Effector memory CD8-positive, alpha-beta T cell (primary cell): ENCODE results near the gene TAOK3.
A peak's percentile ranks its signal among the peaks of the same experiment; 100 is the strongest.

Experiments
- ATAC-seq: fragments of 150-1000 bp; cut with Tn5 transposase; replicated peaks from 2 replicates; pipeline ENCODE4 v1.10.0; 2021; ENCODE audit warnings: mild to moderate bottlenecking, moderate library complexity
- DNase-seq, 3 experiments: peaks; one replicate each; pipeline ENCODE4 v3.0.0; 2021
- H3K27ac Mint-ChIP-seq, 2 donors: one replicate each; pipeline ENCODE4 v1.8.0; 2022; ENCODE audit warnings: mild to moderate bottlenecking in 2 of 2, mixed read lengths in 2 of 2, moderate library complexity in 2 of 2
- H3K27me3 Mint-ChIP-seq, 2 donors: one replicate each; pipeline ENCODE4 v1.8.0; 2022; ENCODE audit warnings: mixed read lengths in 2 of 2
- H3K36me3 Mint-ChIP-seq: one replicate; pipeline ENCODE4 v1.8.0; 2022; ENCODE audit warnings: mild to moderate bottlenecking, moderate library complexity, mixed read lengths; ENCODE audit not compliant: insufficient read depth
- H3K4me1 Mint-ChIP-seq, 2 donors: one replicate each; pipeline ENCODE4 v1.8.0; 2022; ENCODE audit warnings: low read depth in 2 of 2, mixed read lengths in 2 of 2
- H3K4me3 Mint-ChIP-seq, 2 donors: one replicate each; pipeline ENCODE4 v1.8.0; 2022; ENCODE audit warnings: mild to moderate bottlenecking in 2 of 2, mixed read lengths in 2 of 2, moderate library complexity in 2 of 2
- H3K9me3 Mint-ChIP-seq, 2 donors: one replicate each; pipeline ENCODE4 v1.8.0; 2022; ENCODE audit warnings: mixed read lengths in 2 of 2

The TAOK3 gene

GRCh38 chr12:118109088-118109487 is 263.6 kb downstream of the TAOK3 start:
- Mint-ChIP-seq H3K36me3 (peaks cover 8% of the 10 kb centered on the region), H3K4me3 (no peak overlapping the region), H3K27ac (no peak overlapping the region), H3K4me1 (peaks cover 3 to 5% of the 10 kb centered on the region in 2 donors), H3K27me3 (peaks cover 6 to 8% of the 10 kb centered on the region in 2 donors), H3K9me3 (no peaks in the 10 kb centered on the region)
- DNase-seq (no peak), ATAC-seq (no peak)

GRCh38 chr12:118107694-118108093 is 265.0 kb downstream of the TAOK3 start:
- peaks cover 6 to 10% of the 10 kb centered on the region in 2 donors for H3K4me1 Mint-ChIP-seq
- peaks cover 5% of the 10 kb centered on the region for H3K36me3 Mint-ChIP-seq
- DNase-seq = no peak
- no peak overlapping the region for H3K4me3 Mint-ChIP-seq
- H3K27me3 Mint-ChIP-seq = peaks cover 11 to 14% of the 10 kb centered on the region in 2 donors
- H3K27ac Mint-ChIP-seq = no peak overlapping the region
- H3K9me3 Mint-ChIP-seq = no peaks in the 10 kb centered on the region
- no peak for ATAC-seq

- Mint-ChIP-seq H3K36me3 (peaks cover 5% of the 10 kb centered on the region), H3K9me3 (no peaks in the 10 kb centered on the region), H3K27me3 (peaks cover 13 to 21% of the 10 kb centered on the region in 2 donors), H3K4me1 (peaks cover 6 to 10% of the 10 kb centered on the region in 2 donors), H3K27ac (no peak overlapping the region), H3K4me3 (no peak overlapping the region)
- no peak for DNase-seq
- no peak for ATAC-seq
Measured at GRCh38 chr12:118107011-118107410, 265.7 kb downstream of the TAOK3 start.

- ATAC-seq = peak; percentile 74
- peak; percentile 9 to 20 (median 10) for DNase-seq
- Mint-ChIP-seq H3K36me3 (peaks cover 5% of the 10 kb centered on the region), H3K9me3 (no peaks in the 10 kb centered on the region), H3K4me3 (peak within 1 kb of the TSS; percentile 88 to 89), H3K27me3 (peaks cover 23 to 25% of the 10 kb centered on the region in 2 donors), H3K27ac (peak within 1 kb of the TSS in 1 of 2 donors; percentile 35), H3K4me1 (peaks cover 6 to 10% of the 10 kb centered on the region in 2 donors)
Measured at GRCh38 chr12:118103601-118104382, 268.9 kb downstream of the TAOK3 start, which contains the start of gene VSIG10. TSS of gene VSIG10 (minus strand) at chr12:118104011. CDS start at chr12:118103671, 340 bp downstream.

GRCh38 chr12:118103201-118103600 is 269.5 kb downstream of the TAOK3 start:
- H3K27ac Mint-ChIP-seq = peak overlapping the region in 1 of 2 donors; percentile 29
- ATAC-seq (peak; percentile 14), DNase-seq (peak in 1 of 3 experiments; percentile 1)
- H3K27me3 Mint-ChIP-seq = peaks cover 23 to 25% of the 10 kb centered on the region in 2 donors
- peaks cover 5% of the 10 kb centered on the region for H3K36me3 Mint-ChIP-seq
- peaks cover 6 to 10% of the 10 kb centered on the region in 2 donors for H3K4me1 Mint-ChIP-seq
- H3K9me3 Mint-ChIP-seq = no peaks in the 10 kb centered on the region
- peak overlapping the region; percentile 79 to 81 for H3K4me3 Mint-ChIP-seq

GRCh38 chr12:118102609-118103008 is 270.1 kb downstream of the TAOK3 start:
- H3K9me3 Mint-ChIP-seq = no peaks in the 10 kb centered on the region
- peaks cover 5% of the 10 kb centered on the region for H3K36me3 Mint-ChIP-seq
- ATAC-seq (no peak), DNase-seq (no peak)
- peak overlapping the region; percentile 79 to 81 for H3K4me3 Mint-ChIP-seq
- peak overlapping the region in 1 of 2 donors; percentile 29 for H3K27ac Mint-ChIP-seq
- H3K4me1 Mint-ChIP-seq = peaks cover 6 to 10% of the 10 kb centered on the region in 2 donors
- peaks cover 23 to 25% of the 10 kb centered on the region in 2 donors for H3K27me3 Mint-ChIP-seq

- no peak overlapping the region for H3K4me3 Mint-ChIP-seq
- DNase-seq (no peak), ATAC-seq (no peak)
- peaks cover 23 to 25% of the 10 kb centered on the region in 2 donors for H3K27me3 Mint-ChIP-seq
- H3K36me3 Mint-ChIP-seq = peaks cover 4% of the 10 kb centered on the region
- H3K27ac Mint-ChIP-seq = peak overlapping the region in 1 of 2 donors; percentile 41
- H3K4me1 Mint-ChIP-seq = peaks cover 6 to 10% of the 10 kb centered on the region in 2 donors
- no peaks in the 10 kb centered on the region for H3K9me3 Mint-ChIP-seq
Measured at GRCh38 chr12:118102070-118102469, 270.6 kb downstream of the TAOK3 start.

- no peaks in the 10 kb centered on the region for H3K36me3 Mint-ChIP-seq
- H3K4me3 Mint-ChIP-seq = no peak overlapping the region
- peaks cover 23 to 25% of the 10 kb centered on the region in 2 donors for H3K27me3 Mint-ChIP-seq
- no peak overlapping the region for H3K27ac Mint-ChIP-seq
- H3K9me3 Mint-ChIP-seq = no peaks in the 10 kb centered on the region
- peaks cover 6 to 10% of the 10 kb centered on the region in 2 donors for H3K4me1 Mint-ChIP-seq
- DNase-seq (no peak), ATAC-seq (no peak)
Measured at GRCh38 chr12:118101051-118101450, 271.7 kb downstream of the TAOK3 start.
